Neuronal stem cell (in vitro differentiated cells): ENCODE data around the gene PMS1.
"Not testable (repeated sequence)": the region's sequence is repeated elsewhere in the genome, so short reads cannot be mapped to it uniquely, and the experiment has no call there.

Experiments used
- DNase-seq: peaks from one replicate; pipeline ENCODE4 v3.0.0-alpha.2; 2013; ENCODE audit warnings: low spot score
- H2AFZ ChIP-seq: one replicate; pipeline ENCODE4 v1.6.1; 2013; ENCODE audit warnings: mild to moderate bottlenecking, low read length, inconsistent platforms
- H2AK5ac ChIP-seq: 2 replicates; pipeline ENCODE4 v1.6.1; 2013; ENCODE audit warnings: low read depth, mild to moderate bottlenecking, inconsistent platforms, low read length, moderate library complexity, mixed read lengths
- H2BK120ac ChIP-seq: 2 replicates; pipeline ENCODE4 v1.6.1; 2013; ENCODE audit warnings: low read depth, mild to moderate bottlenecking, inconsistent platforms, low read length, moderate library complexity, mixed read lengths
- H2BK12ac ChIP-seq: one replicate; pipeline ENCODE4 v1.6.1; 2013; ENCODE audit warnings: low read length, inconsistent platforms
- H2BK15ac ChIP-seq: 2 replicates; pipeline ENCODE4 v1.6.1; 2013; ENCODE audit warnings: mild to moderate bottlenecking, low read length, inconsistent platforms, mixed read lengths
- H2BK5ac ChIP-seq: one replicate; pipeline ENCODE4 v1.6.1; 2013; ENCODE audit warnings: inconsistent platforms, mild to moderate bottlenecking, low read length, moderate library complexity
- H3K14ac ChIP-seq: one replicate; pipeline ENCODE4 v1.6.1; 2013; ENCODE audit warnings: low read length, inconsistent platforms
- H3K18ac ChIP-seq: 2 replicates; pipeline ENCODE4 v1.6.1; 2013; ENCODE audit warnings: low read length, inconsistent platforms
- H3K23ac ChIP-seq: 2 replicates; pipeline ENCODE4 v1.6.1; 2013; ENCODE audit warnings: low read depth, mild to moderate bottlenecking, mixed read lengths, low read length, inconsistent platforms; ENCODE audit not compliant: poor library complexity
- H3K27ac ChIP-seq: replicated peaks from 3 replicates; pipeline ENCODE4 v1.5.1; 2013; ENCODE audit warnings: low read length, inconsistent platforms
- H3K27me3 ChIP-seq, 3 experiments: 2 replicates each; pipeline ENCODE4 v1.6.1; 2013; ENCODE audit warnings: low read length in 3 of 3, mild to moderate bottlenecking in 2 of 3, inconsistent platforms in 1 of 3, low read depth in 1 of 3, mixed read lengths in 1 of 3, moderate library complexity in 1 of 3; ENCODE audit not compliant: control insufficient read depth in 3 of 3, insufficient read depth in 3 of 3
- H3K36me3 ChIP-seq, 2 donors: replicated peaks in 1 of 2; 2 replicates each; pipeline ENCODE4 v1.6.1; 2013; ENCODE audit warnings: low read length in 2 of 2; ENCODE audit not compliant: control insufficient read depth in 2 of 2, insufficient read depth in 2 of 2
- H3K4ac ChIP-seq: 2 replicates; pipeline ENCODE4 v1.6.1; 2013; ENCODE audit warnings: inconsistent platforms, mild to moderate bottlenecking, low read length, moderate library complexity
- H3K4me1 ChIP-seq, 2 donors: 1 replicate in 1 of 2; 2 replicates in 1 of 2; pipeline ENCODE4 v1.6.1; 2013; ENCODE audit warnings: low read length in 2 of 2, low read depth in 1 of 2; ENCODE audit not compliant: control insufficient read depth in 2 of 2, insufficient read depth in 1 of 2
- H3K4me2 ChIP-seq: one replicate; pipeline ENCODE4 v1.6.1; 2013; ENCODE audit warnings: mild to moderate bottlenecking, low read length, inconsistent platforms; ENCODE audit not compliant: insufficient read depth, poor library complexity, severe bottlenecking
- H3K4me3 ChIP-seq, 2 donors: 2 replicates each; pipeline ENCODE4 v1.5.1; 2013; ENCODE audit warnings: low read length in 2 of 2, mild to moderate bottlenecking in 2 of 2, inconsistent platforms in 1 of 2, moderate library complexity in 1 of 2
- H3K79me1 ChIP-seq: one replicate; pipeline ENCODE4 v1.6.1; 2013; ENCODE audit warnings: low read depth, mild to moderate bottlenecking, inconsistent platforms, low read length, moderate library complexity
- H3K9ac ChIP-seq: one replicate; pipeline ENCODE4 v1.6.1; 2013; ENCODE audit warnings: mild to moderate bottlenecking, low read depth, low read length, inconsistent platforms; ENCODE audit not compliant: poor library complexity
- H3K9me3 ChIP-seq, 2 donors: replicated peaks in 1 of 2; 2 replicates each; pipeline versions ENCODE3 to v1.6.1; 2013; ENCODE audit warnings: low read length in 2 of 2, mild to moderate bottlenecking in 2 of 2, inconsistent platforms in 1 of 2, low read depth in 1 of 2, mixed read lengths in 1 of 2, moderate library complexity in 1 of 2; ENCODE audit not compliant: control insufficient read depth in 2 of 2, insufficient read depth in 1 of 2
- H4K8ac ChIP-seq: one replicate; pipeline ENCODE4 v1.6.1; 2013; ENCODE audit warnings: low read depth, mild to moderate bottlenecking, inconsistent platforms, low read length, moderate library complexity
- H4K91ac ChIP-seq: one replicate; pipeline ENCODE4 v1.6.1; 2013; ENCODE audit warnings: low read length, low read depth, mild to moderate bottlenecking, inconsistent platforms; ENCODE audit not compliant: poor library complexity
- WGBS, 2 donors: extraction: QIAGEN DNeasy Blood & Tissue Kit; methylation state at CpG; one replicate each; pipeline ENCODE4 v1.1.7; 2013; ENCODE audit warnings: missing lambda C conversion rate in 2 of 2, mixed read lengths in 1 of 2; ENCODE audit not compliant: insufficient read length in 2 of 2, insufficient replicate concordance in 1 of 2; ENCODE audit errors: extremely low coverage in 2 of 2; 5-methylcytosine and 5-hydroxymethylcytosine counted together

Gene PMS1

GRCh38 chr2:189834642-189835041 lies 50.4 kb downstream of the PMS1 start:
- not testable (repeated sequence) for H3K23ac ChIP-seq, H3K4ac ChIP-seq, H3K9ac ChIP-seq, DNase-seq, H2AK5ac ChIP-seq, H2BK15ac ChIP-seq, H4K8ac ChIP-seq, H3K18ac ChIP-seq, H3K27ac ChIP-seq, H2BK120ac ChIP-seq, H3K14ac ChIP-seq, H4K91ac ChIP-seq, H2BK5ac ChIP-seq, H2AFZ ChIP-seq, H3K4me3 ChIP-seq, H3K79me1 ChIP-seq, H3K4me2 ChIP-seq, H3K4me1 ChIP-seq, H2BK12ac ChIP-seq, H3K27me3 ChIP-seq, H3K9me3 ChIP-seq
- WGBS, 2 donors = no CpG with 5 or more reads among the region's 1 CpG
- H3K36me3 ChIP-seq = peaks cover 3 to 41% of the 10 kb centered on the region in 2 donors

GRCh38 chr2:189835855-189836558 lies 51.8 kb downstream of the PMS1 start:
- Histone ChIP-seq H3K36me3 (peaks cover 0 to 33% of the 10 kb centered on the region in 2 donors), H2AK5ac (no peak overlapping the region), H2BK12ac (no peak overlapping the region), H3K4ac (no peak overlapping the region), H3K27ac (no peak overlapping the region), H3K4me2 (no peak overlapping the region), H3K79me1 (no peaks in the 10 kb centered on the region), H4K8ac (no peak overlapping the region), H3K4me3 (no peak overlapping the region), H2AFZ (no peak overlapping the region), H4K91ac (no peak overlapping the region), H3K14ac (no peak overlapping the region), H2BK15ac (no peak overlapping the region), H3K9ac (no peak overlapping the region), H3K23ac (no peak overlapping the region), H2BK5ac (no peak overlapping the region), H3K18ac (no peak overlapping the region), H3K4me1 (no peaks in the 10 kb centered on the region), H3K9me3 (no peaks in the 10 kb centered on the region), H3K27me3 (no peaks in the 10 kb centered on the region), H2BK120ac (no peak overlapping the region)
- DNase-seq = no peak
- no CpG with 5 or more reads among the region's 4 CpGs for WGBS, 2 donors

- WGBS, 2 donors = no CpG with 5 or more reads among the region's 4 CpGs
- no peak overlapping the region for H3K14ac ChIP-seq
- no peak overlapping the region for H3K9ac ChIP-seq
- no peak overlapping the region for H3K4me2 ChIP-seq
- H2BK12ac ChIP-seq = no peak overlapping the region
- H3K79me1 ChIP-seq = no peaks in the 10 kb centered on the region
- H3K4me3 ChIP-seq = no peak overlapping the region
- H2BK15ac ChIP-seq = no peak overlapping the region
- no peaks in the 10 kb centered on the region for H3K9me3 ChIP-seq
- H2AK5ac ChIP-seq = no peak overlapping the region
- no peak for DNase-seq
- no peak overlapping the region for H4K91ac ChIP-seq
- peaks cover 0 to 39% of the 10 kb centered on the region in 2 donors for H3K36me3 ChIP-seq
- H3K4ac ChIP-seq = no peak overlapping the region
- no peaks in the 10 kb centered on the region for H3K4me1 ChIP-seq
- no peak overlapping the region for H2BK120ac ChIP-seq
- no peak overlapping the region for H4K8ac ChIP-seq
- H2BK5ac ChIP-seq = no peak overlapping the region
- H3K27ac ChIP-seq = no peak overlapping the region
- no peak overlapping the region for H3K23ac ChIP-seq
- H3K27me3 ChIP-seq = no peaks in the 10 kb centered on the region
- no peak overlapping the region for H3K18ac ChIP-seq
- H2AFZ ChIP-seq = no peak overlapping the region
Measured at GRCh38 chr2:189836644-189837043, 52.4 kb downstream of the PMS1 start.

- Histone ChIP-seq H2BK5ac (no peak overlapping the region), H2AFZ (no peak overlapping the region), H3K4me2 (no peak overlapping the region), H2AK5ac (no peak overlapping the region), H2BK15ac (no peak overlapping the region), H3K9ac (no peak overlapping the region), H3K9me3 (no peaks in the 10 kb centered on the region), H3K27me3 (no peaks in the 10 kb centered on the region), H3K27ac (no peak overlapping the region), H3K4me3 (no peak overlapping the region), H4K8ac (no peak overlapping the region), H4K91ac (no peak overlapping the region), H2BK12ac (no peak overlapping the region), H3K23ac (no peak overlapping the region), H2BK120ac (no peak overlapping the region), H3K18ac (no peak overlapping the region), H3K79me1 (no peaks in the 10 kb centered on the region), H3K14ac (no peak overlapping the region), H3K4me1 (peaks cover 0 to 2% of the 10 kb centered on the region in 2 donors), H3K4ac (no peak overlapping the region), H3K36me3 (peaks cover 0 to 44% of the 10 kb centered on the region in 2 donors)
- no peak for DNase-seq
- no CpG with 5 or more reads among the region's 2 CpGs for WGBS, 2 donors
Measured at GRCh38 chr2:189837326-189837725, 53.1 kb downstream of the PMS1 start.
